Kidney epithelial cell (primary cell): ENCODE results near the gene SCAMP4. TPM values are rescaled to one million over a fixed set of nuclear protein-coding genes. Genes with fewer than 3 reads are reported as not detected.

Experiments
- DNase-seq: peaks from one replicate; pipeline ENCODE4 v3.0.0-alpha.2; 2010; ENCODE audit warnings: low read depth
- H3K27me3 ChIP-seq: 2 replicates; pipeline ENCODE4 v1.6.0; 2011; ENCODE audit warnings: low read length; ENCODE audit not compliant: control insufficient read depth, insufficient read depth
- H3K36me3 ChIP-seq: 2 replicates; pipeline ENCODE4 v1.5.1; 2011; ENCODE audit warnings: low read length; ENCODE audit not compliant: control insufficient read depth, insufficient read depth
- H3K4me3 ChIP-seq: 2 replicates; pipeline ENCODE4 v1.5.1; 2011; ENCODE audit warnings: low read depth, mild to moderate bottlenecking, control low read depth, low read length
- CTCF ChIP-seq: IDR thresholded peaks from 2 replicates; pipeline ENCODE4 v1.5.1; 2011; ENCODE audit warnings: mild to moderate bottlenecking, moderate library complexity, low read length, control low read depth, inconsistent platforms; ENCODE audit not compliant: insufficient read depth, poor library complexity, severe bottlenecking
- total RNA-seq: library from RNA; depleted of rRNA; stranded (reverse); fragments of >200 nt; gene quantifications from 2 replicates; pipeline ENCODE4 v1.2.3, GENCODE V29; 2015

SCAMP4 gene
- total RNA-seq, 1 donor from 2014 or later, result 178 TPM

- Histone ChIP-seq H3K4me3 (no peak overlapping the region), H3K36me3 (no peaks in the 10 kb centered on the region), H3K27me3 (no peaks in the 10 kb centered on the region)
- DNase-seq, result no peak
- TF ChIP-seq CTCF, result peak; percentile 69
Measured at GRCh38 chr19:1945899-1946298, 40.7 kb downstream of the SCAMP4 start.

GRCh38 chr19:1947651-1948209 lies 42.5 kb downstream of the SCAMP4 start:
- DNase-seq, result no peak
- no peak for TF ChIP-seq CTCF
- Histone ChIP-seq H3K27me3 (no peaks in the 10 kb centered on the region), H3K36me3 (peaks cover 1% of the 10 kb centered on the region), H3K4me3 (no peak overlapping the region)

- no peak overlapping the region for H3K4me3 ChIP-seq
- H3K27me3 ChIP-seq, result no peaks in the 10 kb centered on the region
- TF ChIP-seq CTCF, result no peak
- H3K36me3 ChIP-seq, result peaks cover 1% of the 10 kb centered on the region
- no peak for DNase-seq
Measured at GRCh38 chr19:1949304-1950101, 44.3 kb downstream of the SCAMP4 start.

GRCh38 chr19:1950640-1951039 lies 45.4 kb downstream of the SCAMP4 start:
- Histone ChIP-seq H3K27me3 (no peaks in the 10 kb centered on the region), H3K4me3 (no peak overlapping the region), H3K36me3 (peaks cover 1% of the 10 kb centered on the region)
- DNase-seq, result no peak
- TF ChIP-seq CTCF, result no peak

GRCh38 chr19:1952635-1953034 lies 47.4 kb downstream of the SCAMP4 start:
- H3K4me3 ChIP-seq, result no peak overlapping the region
- TF ChIP-seq CTCF, result no peak
- no peak for DNase-seq
- H3K36me3 ChIP-seq, result peaks cover 1% of the 10 kb centered on the region
- H3K27me3 ChIP-seq, result no peaks in the 10 kb centered on the region
